ENCODE results near the gene ACTR6. TPM values are rescaled to one million over a fixed set of nuclear protein-coding genes. Genes with fewer than 3 reads are reported as not detected.
"Not testable (repeated sequence)": the region's sequence is repeated elsewhere in the genome, so short reads cannot be mapped to it uniquely, and the experiment has no call there.

The ACTR6 gene
- total and polyA plus RNA-seq, 2 experiments from 2014 or later: 15.8 to 28.0 TPM

GRCh38 chr12:100225491-100225890 lies 24.9 kb downstream of the ACTR6 start:
- H3K4me3 ChIP-seq: no peak overlapping the region
- no peak for DNase-seq (ENCODE audit: low read depth in 1 of 2, low spot score in 1 of 2)
- no peaks in the 10 kb centered on the region for H3K9me3 ChIP-seq (ENCODE audit: low read depth)
- H3K4me1 ChIP-seq (ENCODE audit: low read depth): no peaks in the 10 kb centered on the region
- peaks cover 21% of the 10 kb centered on the region for H3K36me3 ChIP-seq
- H3K27me3 ChIP-seq: no peaks in the 10 kb centered on the region
- no peak overlapping the region for H3K27ac ChIP-seq
- no peak for TF ChIP-seq CTCF (IDR thresholded peaks at IDR 0.05; ENCODE audit: low read depth, low read length)

GRCh38 chr12:100229036-100229635 lies 28.5 kb downstream of the ACTR6 start:
- Histone ChIP-seq H3K27ac (no peak overlapping the region), H3K27me3 (no peaks in the 10 kb centered on the region), H3K4me3 (no peak overlapping the region), H3K4me1 (ENCODE audit: low read depth) (no peaks in the 10 kb centered on the region), H3K9me3 (ENCODE audit: low read depth) (no peaks in the 10 kb centered on the region), H3K36me3 (peaks cover 10% of the 10 kb centered on the region)
- DNase-seq (ENCODE audit: low read depth in 1 of 2, low spot score in 1 of 2): peak in 1 of 2 donors; percentile 25
- TF ChIP-seq CTCF (IDR thresholded peaks at IDR 0.05; ENCODE audit: low read depth, low read length): no peak

GRCh38 chr12:100229876-100230275 lies 29.3 kb downstream of the ACTR6 start:
- Histone ChIP-seq H3K27ac (no peak overlapping the region), H3K27me3 (no peaks in the 10 kb centered on the region), H3K4me1 (ENCODE audit: low read depth) (no peaks in the 10 kb centered on the region), H3K36me3 (peaks cover 3% of the 10 kb centered on the region), H3K9me3 (ENCODE audit: low read depth) (no peaks in the 10 kb centered on the region), H3K4me3 (no peak overlapping the region)
- no peak for DNase-seq (ENCODE audit: low read depth in 1 of 2, low spot score in 1 of 2)
- TF ChIP-seq CTCF (IDR thresholded peaks at IDR 0.05; ENCODE audit: low read depth, low read length): no peak

GRCh38 chr12:100231873-100232272 lies 31.3 kb downstream of the ACTR6 start:
- not testable (repeated sequence) for H3K27ac ChIP-seq; H3K4me1 ChIP-seq (ENCODE audit: low read depth); H3K4me3 ChIP-seq; H3K9me3 ChIP-seq (ENCODE audit: low read depth); DNase-seq (ENCODE audit: low read depth in 1 of 2, low spot score in 1 of 2); H3K27me3 ChIP-seq; H3K36me3 ChIP-seq

- Histone ChIP-seq H3K9me3 (ENCODE audit: low read depth) (no peaks in the 10 kb centered on the region), H3K4me1 (ENCODE audit: low read depth) (no peaks in the 10 kb centered on the region), H3K27me3 (no peaks in the 10 kb centered on the region), H3K27ac (no peak overlapping the region), H3K4me3 (no peak overlapping the region), H3K36me3 (no peaks in the 10 kb centered on the region)
- DNase-seq (ENCODE audit: low read depth in 1 of 2, low spot score in 1 of 2): peak; percentile 5 to 48
- TF ChIP-seq CTCF (IDR thresholded peaks at IDR 0.05; ENCODE audit: low read depth, low read length): no peak
These were observed 33.6 kb downstream of the ACTR6 start for GRCh38 chr12:100234166-100234565.

- no peaks in the 10 kb centered on the region for H3K9me3 ChIP-seq (ENCODE audit: low read depth)
- H3K27ac ChIP-seq: no peak overlapping the region
- H3K4me3 ChIP-seq: no peak overlapping the region
- DNase-seq (ENCODE audit: low read depth in 1 of 2, low spot score in 1 of 2): peak; percentile 46 to 67
- no peaks in the 10 kb centered on the region for H3K4me1 ChIP-seq (ENCODE audit: low read depth)
- no peaks in the 10 kb centered on the region for H3K36me3 ChIP-seq
- peak; percentile 77 for TF ChIP-seq CTCF (IDR thresholded peaks at IDR 0.05; ENCODE audit: low read depth, low read length)
- no peaks in the 10 kb centered on the region for H3K27me3 ChIP-seq
These were observed 34.1 kb downstream of the ACTR6 start for GRCh38 chr12:100234591-100235304.

Data from cardiac muscle cell (in vitro differentiated cells and primary cell).